Measurements from ENCODE around the gene OPTN.
"Not testable (repeated sequence)": the region's sequence is repeated elsewhere in the genome, so short reads cannot be mapped to it uniquely, and the experiment has no call there.

Gene OPTN

DNA sequence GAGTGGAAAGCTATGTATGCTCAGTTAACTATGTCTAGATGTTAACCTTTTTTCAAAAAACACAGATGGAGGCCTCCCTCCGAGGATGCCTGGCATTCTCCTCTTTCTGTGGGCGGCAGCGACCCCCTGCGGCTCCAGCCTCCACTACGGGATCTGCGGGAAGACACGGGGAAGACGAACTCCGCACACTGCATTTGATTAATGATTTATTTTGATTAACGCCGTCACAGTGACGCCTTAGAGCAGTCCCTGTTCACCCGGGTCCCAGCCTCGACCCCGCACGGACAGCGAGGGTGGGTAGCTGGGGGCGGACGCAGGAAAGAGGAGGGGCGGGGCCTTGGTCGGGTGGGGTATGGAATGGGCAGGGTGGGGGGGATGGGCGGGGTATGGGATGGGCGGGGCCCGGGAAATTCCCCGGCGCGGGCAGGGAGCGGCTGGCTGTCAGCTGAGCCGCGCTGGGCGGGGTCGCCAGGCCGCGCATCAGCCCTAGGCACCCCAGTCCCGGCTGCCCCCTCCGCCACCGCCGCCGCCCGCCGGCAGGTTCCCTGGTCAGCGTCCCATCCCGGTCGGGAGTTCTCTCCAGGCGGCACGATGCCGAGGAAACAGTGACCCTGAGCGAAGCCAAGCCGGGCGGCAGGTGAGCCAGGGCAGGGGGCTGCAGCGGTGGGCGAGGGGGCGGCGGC, at the start of gene OPTN:
Gene OPTN (plus strand): TSS at position 498 of the 683 bp plus-strand sequence. CDS start 8,960 bp downstream, outside the sequence.
- in situ Hi-C loops (cut with MboI; ENCODE audit: low sequenced_read_pairs), result no loop called here

DNA sequence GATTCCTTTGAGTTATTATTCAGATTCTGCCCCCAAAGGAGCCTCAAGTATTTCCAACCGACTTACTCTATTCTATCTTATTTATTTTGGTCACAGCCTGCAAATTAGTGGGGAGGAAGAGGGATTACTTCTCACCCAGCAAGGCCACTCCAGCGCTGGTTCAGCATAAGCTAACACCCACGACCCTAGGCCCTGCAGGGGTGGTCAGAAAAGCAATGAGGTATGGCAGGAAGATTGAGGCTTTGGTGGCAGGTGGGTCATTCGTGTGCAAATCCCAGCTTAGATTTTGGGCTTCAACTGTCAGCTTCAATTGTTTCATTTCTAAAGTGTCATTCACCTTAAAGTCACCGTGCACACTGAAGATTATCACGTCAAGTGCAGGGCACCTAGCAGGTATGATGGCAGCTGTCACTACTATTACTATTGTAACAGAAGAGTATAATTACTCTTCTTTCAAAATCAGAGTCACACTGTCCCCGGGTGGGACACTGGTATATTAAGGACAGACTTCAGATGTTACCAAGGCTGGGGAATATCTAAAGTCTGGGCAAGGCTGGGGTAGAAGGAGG, 48.8 kb upstream of the OPTN start:
- in situ Hi-C loops (cut with MboI; ENCODE audit: low sequenced_read_pairs), result no loop called here

DNA sequence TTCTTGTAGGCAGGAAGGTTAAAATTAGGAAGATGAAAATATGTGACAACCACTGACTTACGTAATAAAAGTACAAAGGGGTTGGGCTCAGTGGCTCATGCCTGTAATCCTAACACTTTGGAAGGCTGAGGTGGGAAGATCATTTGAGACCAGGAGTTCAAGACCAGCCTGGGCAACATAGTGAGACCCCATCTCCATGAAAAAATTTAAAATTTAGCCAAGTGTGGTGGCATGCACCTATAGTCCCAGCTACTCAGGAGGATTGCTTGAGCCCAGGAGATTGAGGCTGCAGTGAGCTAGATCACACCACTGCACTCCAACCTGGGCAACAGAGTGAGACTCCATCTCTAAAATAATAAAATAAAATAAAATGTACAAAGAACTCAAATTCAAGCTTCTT, 46.8 kb upstream of the OPTN start:
- in situ Hi-C loops (cut with MboI; ENCODE audit: low sequenced_read_pairs), result not testable (repeated sequence)

DNA sequence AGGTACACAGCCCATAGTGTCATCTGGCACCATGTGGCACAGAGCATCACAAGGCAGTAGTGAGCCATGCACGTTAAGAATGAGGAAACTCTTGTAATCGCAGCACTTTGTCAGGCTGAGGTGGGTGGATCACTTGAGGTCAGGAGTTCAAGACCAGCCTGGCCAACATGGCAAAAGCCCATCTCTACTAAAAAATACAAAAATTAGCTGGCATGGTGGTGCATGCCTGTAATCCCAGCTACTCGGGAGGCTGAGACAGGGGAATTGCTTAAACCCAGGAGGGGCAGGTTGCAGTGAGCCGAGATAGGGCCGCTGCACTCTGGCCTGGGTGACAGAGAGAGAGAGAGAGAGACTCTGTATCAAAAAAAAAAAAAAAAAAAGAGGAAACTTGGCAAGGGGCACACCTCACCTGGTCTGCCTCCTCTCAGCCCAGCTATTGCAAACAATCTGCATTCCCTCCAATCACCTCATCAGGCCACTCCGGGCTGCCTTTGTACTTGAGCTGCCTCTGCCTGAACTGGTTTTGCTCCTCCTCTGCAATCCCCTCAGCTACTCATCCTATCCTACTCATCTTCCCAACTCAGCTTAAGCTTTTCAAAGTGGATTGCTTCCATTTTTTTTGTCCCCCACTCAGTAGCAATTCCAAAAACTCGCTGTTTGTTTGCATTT, 46.0 kb upstream of the OPTN start:
- in situ Hi-C loops (cut with MboI; ENCODE audit: low sequenced_read_pairs), result no loop called here

DNA sequence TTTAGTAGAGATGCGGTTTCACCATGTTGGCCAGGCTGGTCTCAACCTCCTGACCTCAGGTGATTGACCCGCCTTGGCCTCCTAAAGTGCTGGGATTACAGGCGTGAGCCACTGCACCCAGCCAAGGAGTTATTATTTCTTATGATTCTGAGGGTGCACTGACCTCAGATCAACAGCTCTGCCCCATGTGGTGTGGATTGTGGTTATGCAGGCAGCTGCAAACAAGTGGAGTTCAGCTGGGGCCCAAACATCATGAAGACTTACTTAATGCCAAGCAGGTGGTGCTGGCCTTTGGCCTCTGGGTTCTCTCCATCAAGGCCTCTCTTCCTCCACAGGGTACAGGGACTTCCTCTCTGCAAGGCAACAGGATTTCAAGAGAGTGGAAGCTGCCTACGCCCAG, 45.1 kb upstream of the OPTN start:
- in situ Hi-C loops (cut with MboI; ENCODE audit: low sequenced_read_pairs), result no loop called here

DNA sequence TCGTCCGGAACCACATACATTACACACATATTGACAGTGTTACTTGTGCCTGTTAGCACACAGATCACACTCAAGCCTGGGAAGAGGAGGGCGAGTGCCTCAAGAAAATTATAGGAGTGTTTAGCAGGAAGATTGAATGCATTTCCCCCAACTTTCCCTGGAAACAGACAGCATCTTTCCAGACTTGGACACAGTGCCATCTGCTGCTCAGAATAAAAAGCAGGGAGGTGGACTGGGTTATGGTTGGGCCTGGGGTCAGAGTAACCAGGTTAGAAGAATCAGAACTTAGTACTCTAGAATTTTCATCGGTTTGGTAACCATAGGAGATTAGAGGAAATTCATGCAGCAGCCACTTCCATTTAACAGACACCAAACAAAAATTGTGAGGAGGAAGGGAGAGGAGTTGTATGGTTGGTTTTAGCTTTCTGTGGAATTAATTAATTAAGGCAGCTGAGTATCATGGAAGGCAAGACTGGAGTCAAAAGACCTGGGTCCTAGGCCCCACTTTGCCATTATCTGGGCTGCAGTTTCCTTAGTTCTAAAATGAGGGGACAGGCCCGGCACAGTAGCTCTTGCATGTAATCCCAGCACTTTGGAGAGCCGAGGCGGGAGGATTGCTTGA, 43.4 kb upstream of the OPTN start:
- in situ Hi-C loops (cut with MboI; ENCODE audit: low sequenced_read_pairs), result no loop called here

DNA sequence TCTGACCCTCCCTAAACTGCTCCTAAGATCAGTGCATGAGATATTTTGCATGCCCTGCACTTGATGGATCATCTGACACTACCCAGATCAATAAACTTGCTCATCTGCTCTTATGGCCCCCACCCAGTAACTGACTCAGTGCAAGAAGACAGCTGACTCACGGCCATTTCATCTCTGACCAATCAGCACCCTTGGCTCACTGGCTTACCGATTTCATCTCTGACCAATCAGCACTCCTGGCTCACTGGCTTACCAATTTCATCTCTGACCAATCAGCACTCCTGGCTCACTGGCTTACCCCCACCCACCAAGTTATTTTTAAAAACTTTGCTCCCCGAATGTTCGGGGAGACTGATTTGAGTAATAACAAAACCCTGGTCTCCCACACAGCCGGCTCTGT, 37.2 kb upstream of the OPTN start:
- in situ Hi-C loops (cut with MboI; ENCODE audit: low sequenced_read_pairs), result no loop called here

DNA sequence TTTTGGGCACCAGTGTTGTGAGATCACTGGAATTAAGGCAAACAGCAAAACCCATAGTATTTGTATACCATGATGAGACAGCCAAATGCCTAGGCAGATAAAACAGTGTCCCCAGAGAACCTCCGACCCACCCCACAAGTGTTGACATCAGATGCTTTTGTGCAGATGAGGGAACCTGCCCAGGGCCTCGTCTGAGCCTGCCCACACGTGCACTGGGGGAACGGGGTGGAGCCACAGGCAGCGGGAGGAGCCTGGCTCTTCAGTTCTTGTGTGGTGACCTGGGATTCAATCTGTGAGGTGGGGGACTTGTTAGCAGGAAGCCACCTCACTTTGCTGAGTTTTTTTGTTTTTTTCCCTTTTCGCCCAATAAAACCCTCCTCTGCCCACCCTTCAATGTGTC, 33.4 kb upstream of the OPTN start:
- in situ Hi-C loops (cut with MboI; ENCODE audit: low sequenced_read_pairs), result no loop called here

DNA sequence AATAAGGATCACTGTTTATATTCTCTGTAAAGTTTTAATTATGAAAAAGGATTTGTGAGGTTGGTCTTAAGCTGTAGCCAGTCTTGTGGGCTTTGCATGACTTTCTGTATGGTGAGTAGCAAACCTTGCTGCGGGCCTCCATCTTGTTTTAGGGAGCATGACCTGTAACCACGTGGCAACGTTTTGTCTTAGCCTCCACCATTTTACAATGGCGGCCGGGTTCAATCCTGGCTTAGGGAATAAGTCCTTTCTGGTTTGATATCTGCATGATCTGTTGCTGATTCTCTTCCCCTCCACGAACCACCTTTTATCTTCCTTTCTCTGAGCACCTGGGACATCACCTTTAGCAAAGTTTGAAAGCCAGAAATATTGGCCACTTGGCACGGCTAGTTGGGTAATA, 32.5 kb upstream of the OPTN start:
- in situ Hi-C loops (cut with MboI; ENCODE audit: low sequenced_read_pairs), result no loop called here

DNA sequence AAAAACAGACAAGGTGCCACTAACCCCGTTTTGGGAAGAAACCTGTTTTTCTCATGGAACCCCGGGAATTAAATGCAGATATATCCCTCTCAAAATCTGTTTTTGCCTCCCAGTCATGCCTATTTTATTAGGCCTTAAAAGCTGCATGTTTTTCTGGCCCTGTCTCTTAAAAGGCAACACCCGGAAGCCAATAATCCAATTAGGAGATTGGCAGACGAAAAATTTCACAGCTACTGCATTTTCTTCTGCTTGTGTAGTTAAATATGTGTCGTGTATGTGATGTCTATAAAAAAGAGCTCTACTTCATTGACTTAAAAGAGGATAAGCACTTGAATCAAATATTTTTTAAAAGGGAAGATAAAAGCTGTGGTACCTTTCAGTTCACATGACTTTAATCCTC, 31.9 kb upstream of the OPTN start:
- in situ Hi-C loops (cut with MboI; ENCODE audit: low sequenced_read_pairs), result no loop called here

DNA sequence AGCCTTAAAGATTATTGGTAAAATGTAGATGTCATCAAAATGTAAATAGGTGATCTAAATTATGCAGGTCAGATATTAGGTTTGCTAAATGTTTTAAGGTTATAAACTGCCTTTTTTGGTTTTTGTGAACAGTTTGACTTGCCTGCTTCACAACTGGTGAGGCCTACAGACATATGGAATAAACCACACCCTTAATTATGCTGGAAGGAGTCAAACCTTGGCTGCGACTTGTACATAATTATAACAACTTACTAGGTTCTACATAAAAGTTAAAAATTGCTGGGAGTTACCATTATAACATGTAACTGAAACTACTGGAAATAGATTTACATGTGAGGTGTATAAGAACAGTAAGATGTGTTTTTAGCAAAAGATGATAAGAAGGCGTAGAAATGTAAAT, 31.5 kb upstream of the OPTN start:
- in situ Hi-C loops (cut with MboI; ENCODE audit: low sequenced_read_pairs), result no loop called here

DNA sequence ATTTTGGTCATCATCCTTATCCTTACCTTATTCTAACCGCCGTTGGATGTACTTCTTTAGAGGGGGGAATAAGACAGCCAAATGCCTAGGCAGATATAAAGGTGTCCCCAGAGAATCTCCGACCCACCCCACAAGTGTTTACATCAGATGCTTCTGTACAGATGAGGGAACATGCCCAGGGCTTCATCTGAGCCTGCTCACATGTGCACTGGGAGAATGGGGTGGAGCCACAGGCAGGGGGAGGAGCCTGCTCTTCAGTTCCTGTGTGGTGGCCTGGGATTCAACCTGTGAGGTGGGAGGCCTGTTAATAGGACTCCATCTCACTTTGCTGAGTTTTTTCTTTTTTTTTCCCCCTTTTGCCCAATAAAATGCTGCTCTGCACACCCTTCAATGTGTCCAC, 27.6 kb upstream of the OPTN start:
- in situ Hi-C loops (cut with MboI; ENCODE audit: low sequenced_read_pairs), result no loop called here

DNA sequence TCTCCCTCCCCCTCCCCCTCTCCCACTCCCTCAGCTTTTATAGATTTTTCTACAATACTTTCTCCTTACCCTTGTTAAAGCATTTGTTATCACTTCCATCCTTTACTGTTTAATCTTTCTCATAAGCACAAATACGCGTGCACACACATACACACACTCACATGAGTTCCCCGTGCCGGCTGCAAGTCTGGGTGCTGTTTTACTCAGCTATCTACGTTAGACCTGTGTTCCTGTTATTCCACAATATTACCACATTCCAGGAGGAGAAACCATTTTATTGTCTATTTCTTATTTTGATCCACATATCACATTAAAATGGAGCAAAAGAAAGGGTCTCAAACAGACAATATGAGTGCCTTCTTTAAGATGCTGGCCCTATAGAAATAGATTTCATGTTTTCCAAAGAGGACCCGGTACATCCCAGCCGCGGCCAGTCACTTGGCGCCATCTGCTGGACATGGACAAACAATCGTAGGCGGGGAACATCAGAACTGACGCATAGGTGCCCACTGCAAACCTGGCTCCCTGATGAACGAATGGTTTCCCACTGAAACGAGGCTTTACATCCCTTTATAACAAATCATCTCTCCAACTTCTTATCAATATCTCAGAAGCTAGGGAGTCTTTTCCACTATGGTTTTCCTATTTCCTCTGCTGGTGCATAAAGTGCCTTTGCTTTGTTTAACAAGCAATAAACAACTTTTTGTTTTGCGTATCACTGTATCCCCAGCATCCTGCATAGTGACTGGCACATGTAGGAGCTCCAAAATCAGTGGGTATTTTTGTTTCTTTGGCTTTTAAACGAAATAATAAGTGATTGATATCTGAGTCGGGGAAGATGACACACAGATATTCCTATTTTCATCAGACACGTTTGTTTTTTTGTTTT, 25.2 kb upstream of the OPTN start:
- in situ Hi-C loops (cut with MboI; ENCODE audit: low sequenced_read_pairs), result no loop called here

DNA sequence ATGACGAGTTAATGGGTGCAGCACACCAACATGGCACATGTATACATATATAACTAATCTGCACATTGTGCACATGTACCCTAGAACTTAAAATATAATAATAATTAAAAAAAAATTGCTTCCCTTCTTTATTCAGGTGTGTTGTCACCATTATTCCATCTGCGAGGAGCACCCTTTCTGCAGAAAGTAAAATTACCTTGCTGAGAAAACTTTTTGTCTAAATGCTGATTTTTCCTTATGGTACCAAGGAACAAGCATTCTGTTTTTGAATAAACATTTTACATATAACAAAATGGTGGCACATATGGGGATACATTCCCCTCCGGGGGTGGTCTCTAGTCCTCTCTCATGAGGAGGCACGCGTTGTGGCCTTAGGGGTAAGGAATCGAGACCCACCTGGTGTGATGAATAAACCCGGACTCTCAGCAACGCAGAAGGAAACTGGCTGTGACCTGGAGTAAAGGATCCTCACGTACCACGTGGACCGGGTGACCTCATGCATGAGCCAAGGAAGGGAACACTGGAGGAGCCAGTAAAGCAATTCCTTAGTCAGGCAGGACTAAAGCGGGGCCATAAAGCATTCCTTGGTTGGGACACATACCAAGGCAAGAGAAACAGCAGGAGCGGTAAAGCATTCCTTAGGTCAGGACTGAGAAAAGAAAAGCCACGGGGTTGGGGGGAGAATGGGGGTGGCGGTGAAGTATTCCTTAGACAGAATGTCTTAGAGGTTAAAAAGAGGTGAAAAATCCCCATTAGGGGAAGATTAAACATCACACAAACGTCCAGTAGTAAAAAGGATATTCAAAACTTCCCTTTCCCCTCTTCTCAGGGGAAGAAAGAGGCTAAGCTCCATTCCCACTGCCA, 20.8 kb upstream of the OPTN start:
- in situ Hi-C loops (cut with MboI; ENCODE audit: low sequenced_read_pairs), result no loop called here

DNA sequence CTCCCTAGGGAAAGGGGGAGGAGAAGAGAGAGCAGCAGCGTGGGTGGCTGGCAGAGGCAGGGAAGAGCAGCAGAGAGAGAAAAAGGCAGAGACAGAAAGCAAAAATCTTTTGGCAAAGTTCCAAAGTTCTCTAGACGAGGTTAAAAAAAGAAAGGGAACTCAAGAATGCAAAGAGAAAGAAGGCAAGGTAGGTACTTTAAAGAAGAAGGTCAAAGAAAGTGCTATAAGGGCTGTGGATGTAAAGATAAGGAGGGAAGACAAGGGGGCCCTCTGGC, 20.2 kb upstream of the OPTN start:
- in situ Hi-C loops (cut with MboI; ENCODE audit: low sequenced_read_pairs), result no loop called here

DNA sequence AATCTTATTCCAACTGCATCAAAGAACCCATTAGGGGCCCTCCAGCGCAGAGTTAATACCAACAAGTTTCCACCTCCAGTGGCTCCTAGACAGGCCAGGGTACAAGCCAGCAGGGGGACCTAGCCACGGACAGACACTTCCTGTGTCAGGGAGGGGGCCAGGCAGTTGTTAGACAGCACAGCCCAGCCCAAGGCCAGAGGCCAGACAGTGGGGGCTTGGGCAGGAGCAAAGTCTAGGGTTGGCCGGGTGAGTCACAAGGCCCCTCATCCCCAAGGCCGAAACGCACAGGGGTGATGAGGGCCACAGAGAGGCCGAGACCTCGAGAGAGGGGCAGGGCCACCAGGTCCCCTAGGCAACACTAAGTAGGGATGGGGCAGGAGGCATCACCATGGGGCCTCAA, 19.3 kb upstream of the OPTN start:
- in situ Hi-C loops (cut with MboI; ENCODE audit: low sequenced_read_pairs), result no loop called here

DNA sequence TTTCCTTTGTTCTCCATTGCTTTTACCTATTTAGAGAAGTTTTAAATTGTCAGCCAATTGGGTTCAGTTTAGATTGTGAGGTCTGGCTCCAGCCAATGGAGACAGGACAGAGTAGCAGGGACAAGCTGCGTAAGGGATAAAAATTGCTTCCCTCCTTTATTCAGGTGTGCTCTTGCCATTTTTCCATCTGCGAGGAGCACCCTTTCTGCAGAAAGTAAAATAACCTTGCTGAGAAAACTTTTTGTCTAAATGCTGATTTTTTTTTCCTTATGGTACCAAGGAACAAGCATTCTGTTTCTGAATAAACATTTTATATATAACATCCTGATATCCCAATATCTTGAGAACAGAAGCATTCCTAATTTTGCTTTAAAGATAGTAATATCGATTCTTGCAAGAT, 16.3 kb upstream of the OPTN start:
- in situ Hi-C loops (cut with MboI; ENCODE audit: low sequenced_read_pairs), result not testable (repeated sequence)

DNA sequence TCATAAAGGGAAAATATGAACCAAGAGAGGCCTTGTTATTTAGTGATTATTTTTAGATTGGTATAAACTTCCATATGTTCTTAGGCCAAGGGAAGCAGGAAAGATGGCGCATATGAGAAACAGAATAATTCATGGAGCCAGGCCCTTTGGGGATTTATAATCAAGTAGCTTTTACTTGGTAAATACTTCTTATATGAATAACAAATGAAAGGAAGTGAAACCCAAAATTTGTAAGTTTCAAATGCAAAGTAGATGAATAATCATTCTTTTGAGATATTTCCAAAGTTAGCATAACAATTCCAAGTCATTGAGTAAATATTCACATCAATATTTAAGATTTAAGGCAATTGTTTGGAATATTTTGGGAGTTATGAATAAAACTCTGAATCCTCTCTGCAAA, 13.9 kb upstream of the OPTN start:
- in situ Hi-C loops (cut with MboI; ENCODE audit: low sequenced_read_pairs), result no loop called here

DNA sequence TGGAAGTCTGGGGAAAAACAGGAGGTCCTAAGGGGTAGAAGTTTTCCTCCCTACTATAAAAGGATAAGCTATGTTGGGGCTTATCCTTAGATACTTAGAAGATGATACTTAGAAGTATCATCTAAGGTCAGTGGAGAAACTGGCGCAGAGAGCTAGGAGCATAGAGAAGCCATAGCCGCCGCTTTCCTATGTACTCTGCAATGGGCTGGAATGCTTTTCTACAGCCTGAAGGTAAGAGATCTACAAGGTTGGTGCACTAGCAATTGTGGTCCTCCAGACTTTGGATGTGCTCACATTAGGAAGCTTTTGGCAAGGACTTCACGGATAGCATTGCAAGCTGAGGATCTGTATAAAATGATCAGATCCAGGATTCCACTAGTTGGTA, 12.4 kb upstream of the OPTN start:
- in situ Hi-C loops (cut with MboI; ENCODE audit: low sequenced_read_pairs), result no loop called here

DNA sequence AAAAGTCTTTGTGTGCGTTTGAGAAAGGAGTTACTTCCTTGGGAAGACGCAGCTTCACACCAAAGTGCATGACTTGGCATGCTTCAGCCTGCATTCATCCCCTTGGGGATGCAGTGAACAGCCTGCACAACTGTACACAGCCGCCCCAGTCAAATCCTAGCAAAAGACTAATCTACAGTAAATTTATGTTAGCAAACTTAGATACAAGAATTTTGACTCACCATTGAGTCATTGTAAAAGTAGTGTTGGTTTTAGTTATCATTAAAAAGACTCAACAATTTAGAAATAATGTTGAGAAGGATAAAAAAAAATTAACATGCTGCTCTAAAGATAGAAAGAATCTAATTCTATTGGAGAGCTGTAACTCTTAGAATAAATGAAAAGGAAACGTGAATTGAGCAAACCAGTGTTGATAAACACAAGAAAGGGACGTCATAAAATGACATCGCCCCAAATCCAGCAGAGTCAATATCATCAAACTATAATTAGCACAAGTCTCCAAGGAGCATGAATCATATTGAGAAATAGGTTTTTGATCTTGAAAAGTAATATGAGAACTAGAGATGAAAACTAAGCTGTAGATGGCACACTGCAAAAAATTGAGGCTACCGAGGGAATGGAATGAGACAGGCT, 11.9 kb upstream of the OPTN start:
- in situ Hi-C loops (cut with MboI; ENCODE audit: low sequenced_read_pairs), result no loop called here

All from HL-60/S4 treated with retinoic acid at 250 ng/mL for 4 days and 3 days (cell line).